Keratinocyte (primary cell): ENCODE results near the gene ARHGAP15.

Experiments
- CTCF ChIP-seq, 3 experiments: IDR thresholded peaks in 1 of 3; conservative IDR thresholded peaks in 1 of 3; optimal IDR thresholded peaks in 1 of 3; 2 replicates in 2 of 3; 3 replicates in 1 of 3; pipeline versions ENCODE3 to v1.5.1; 2011; ENCODE audit warnings: low read length in 3 of 3, mild to moderate bottlenecking in 3 of 3, moderate library complexity in 2 of 3, control low read depth in 1 of 3, inconsistent platforms in 1 of 3; ENCODE audit not compliant: insufficient read depth in 2 of 3; ENCODE audit errors: extremely low read depth in 1 of 3
- EZH2 ChIP-seq: IDR thresholded peaks from one replicate; pipeline ENCODE4 v1.6.1; 2012; ENCODE audit warnings: inconsistent platforms, mild to moderate bottlenecking, low read length, moderate library complexity

GRCh38 chr2:143165291-143165690 is 36.1 kb downstream of the ARHGAP15 start:
- TF ChIP-seq EZH2 (no peak), CTCF (optimal IDR thresholded peaks at IDR 0.05 in 1 of 3, IDR thresholded peaks at IDR 0.05 in 1 of 3, conservative IDR thresholded peaks at IDR 0.05 in 1 of 3; ENCODE audit: extremely low read depth in 1 of 3, insufficient read depth in 2 of 3, low read length in 3 of 3) (no peak)
